Measurements from ENCODE around the gene KCNN4. TPM values are rescaled to one million over a fixed set of nuclear protein-coding genes. Genes with fewer than 3 reads are reported as not detected.

The KCNN4 gene
- total and polyA plus RNA-seq, 2 of the 13 experiments (the other 11 are each of a cell fraction or from before 2014, with no cell fraction given): 0.13 to 0.25 TPM

- 0 out of 2 replicates have a peak, but pooled peaks have one; percentile 16 for TF ChIP-seq PATZ1 (CRISPR knock-in tag; IDR thresholded peaks at IDR 0.05)
- TF ChIP-seq PHF21A (CRISPR knock-in tag; IDR thresholded peaks at IDR 0.05): no peak
- TF ChIP-seq ARNTL (CRISPR knock-in tag; IDR thresholded peaks at IDR 0.05): no peak
- no peak for TF ChIP-seq POGK (CRISPR knock-in tag; conservative IDR thresholded peaks at IDR 0.05)
- no peak for TF ChIP-seq CSRNP1 (CRISPR knock-in tag; IDR thresholded peaks at IDR 0.05)
- TF ChIP-seq ERF (CRISPR knock-in tag; IDR thresholded peaks at IDR 0.05): 0 out of 2 replicates have a peak, but pooled peaks have one; percentile 30
- peak; percentile 40; the same call in 1 of the 2 replicates for TF ChIP-seq NR2F6 (IDR thresholded peaks at IDR 0.05)
- no peak; the same call in 1 of the 2 replicates for TF ChIP-seq NR2F6 (CRISPR knock-in tag; IDR thresholded peaks at IDR 0.05)
- TF ChIP-seq TOPORS (CRISPR knock-in tag; IDR thresholded peaks at IDR 0.05): no peak
- TF ChIP-seq USF2 (IDR thresholded peaks at IDR 0.05; ENCODE audit: low read depth, low read length): no peak
- no peak for TF ChIP-seq USF2 (CRISPR knock-in tag; IDR thresholded peaks at IDR 0.05; ENCODE audit: borderline replicate concordance)
- TF ChIP-seq ARHGAP35 (CRISPR knock-in tag; IDR thresholded peaks at IDR 0.05; ENCODE audit: borderline replicate concordance): no peak
Observed at GRCh38 chr19:43784981-43785808, 4.4 kb upstream of the KCNN4 start (continued).
